Mesenchymal stem cell (in vitro differentiated cells and primary cell): ENCODE data around the gene CARNS1.

Experiments
- DNase-seq: peaks from one replicate; pipeline ENCODE4 v3.0.0-alpha.2; 2013
- H2AFZ ChIP-seq: one replicate; pipeline ENCODE4 v1.6.1; 2013; ENCODE audit warnings: low read depth, mild to moderate bottlenecking, control low read depth, inconsistent platforms, low read length, moderate library complexity
- H2AK5ac ChIP-seq: 2 replicates; pipeline ENCODE4 v1.6.1; 2013; ENCODE audit warnings: low read length, moderate library complexity, mild to moderate bottlenecking, inconsistent platforms; ENCODE audit not compliant: severe bottlenecking
- H2BK120ac ChIP-seq: one replicate; pipeline ENCODE4 v1.6.1; 2013; ENCODE audit warnings: low read depth, mild to moderate bottlenecking, inconsistent platforms, low read length, moderate library complexity
- H2BK12ac ChIP-seq, 2 experiments: one replicate each; pipeline ENCODE4 v1.6.1; 2013; ENCODE audit warnings: inconsistent platforms in 2 of 2, low read length in 2 of 2, mild to moderate bottlenecking in 2 of 2, moderate library complexity in 2 of 2, control low read depth in 1 of 2
- H2BK15ac ChIP-seq: one replicate; pipeline ENCODE4 v1.6.1; 2013; ENCODE audit warnings: mild to moderate bottlenecking, low read depth, inconsistent platforms; ENCODE audit not compliant: poor library complexity, severe bottlenecking
- H2BK5ac ChIP-seq: 2 replicates; pipeline ENCODE4 v1.6.1; 2013; ENCODE audit warnings: low read depth, mild to moderate bottlenecking, low read length, control low read depth, inconsistent platforms; ENCODE audit not compliant: poor library complexity, severe bottlenecking
- H3K14ac ChIP-seq, 2 experiments: one replicate each; pipeline ENCODE4 v1.6.1; 2013; ENCODE audit warnings: inconsistent platforms in 2 of 2, low read length in 2 of 2, control low read depth in 1 of 2, mild to moderate bottlenecking in 1 of 2, moderate library complexity in 1 of 2
- H3K18ac ChIP-seq, 2 experiments: one replicate each; pipeline ENCODE4 v1.6.1; 2013; ENCODE audit warnings: inconsistent platforms in 2 of 2, low read length in 2 of 2, control low read depth in 1 of 2, low read depth in 1 of 2, mild to moderate bottlenecking in 1 of 2
- H3K23ac ChIP-seq, 2 experiments: one replicate each; pipeline ENCODE4 v1.6.1; 2013; ENCODE audit warnings: inconsistent platforms in 2 of 2, low read length in 2 of 2, mild to moderate bottlenecking in 2 of 2, moderate library complexity in 2 of 2, control low read depth in 1 of 2
- H3K27ac ChIP-seq: 2 replicates; pipeline ENCODE4 v1.5.1; 2013; ENCODE audit warnings: mild to moderate bottlenecking, moderate library complexity, low read length, control low read depth, inconsistent platforms; ENCODE audit not compliant: poor library complexity, severe bottlenecking
- H3K27me3 ChIP-seq, 2 experiments: 2 replicates each; pipeline versions ENCODE4 v1.6.1 to v1.7.0; 2013; ENCODE audit warnings: low read length in 2 of 2, mild to moderate bottlenecking in 2 of 2, moderate library complexity in 2 of 2, control low read depth in 1 of 2, inconsistent platforms in 1 of 2; ENCODE audit not compliant: control insufficient read depth in 1 of 2, insufficient read depth in 1 of 2
- H3K36me3 ChIP-seq, 2 experiments: 2 replicates each; pipeline versions ENCODE4 v1.6.1 to v1.7.0; 2013; ENCODE audit warnings: low read length in 2 of 2, control low read depth in 1 of 2, inconsistent platforms in 1 of 2, low read depth in 1 of 2, mild to moderate bottlenecking in 1 of 2; ENCODE audit not compliant: insufficient read depth in 2 of 2, control insufficient read depth in 1 of 2
- H3K4ac ChIP-seq, 2 experiments: one replicate each; pipeline ENCODE4 v1.6.1; 2013; ENCODE audit warnings: inconsistent platforms in 2 of 2, low read length in 2 of 2, mild to moderate bottlenecking in 2 of 2, moderate library complexity in 2 of 2, control low read depth in 1 of 2, low read depth in 1 of 2
- H3K4me1 ChIP-seq: 2 replicates; pipeline ENCODE4 v1.6.1; 2013; ENCODE audit warnings: low read depth, low read length, control low read depth; ENCODE audit not compliant: control insufficient read depth, insufficient read depth
- H3K4me2 ChIP-seq: 2 replicates; pipeline ENCODE4 v1.6.1; 2013; ENCODE audit warnings: low read length, mild to moderate bottlenecking, inconsistent platforms; ENCODE audit not compliant: poor library complexity, severe bottlenecking
- H3K4me3 ChIP-seq, 2 experiments: 2 replicates each; pipeline versions ENCODE4 v1.5.1 to v1.7.0; 2013; ENCODE audit warnings: low read length in 2 of 2, mild to moderate bottlenecking in 2 of 2, control low read depth in 1 of 2, low read depth in 1 of 2; ENCODE audit not compliant: insufficient read depth in 1 of 2
- H3K79me1 ChIP-seq: replicated peaks from 2 replicates; pipeline ENCODE4 v1.6.1; 2013; ENCODE audit warnings: mild to moderate bottlenecking, control low read depth, low read length, inconsistent platforms; ENCODE audit not compliant: poor library complexity, severe bottlenecking
- H3K9ac ChIP-seq: 2 replicates; pipeline ENCODE4 v1.7.0; 2013; ENCODE audit warnings: mild to moderate bottlenecking, low read length, moderate library complexity
- H3K9me3 ChIP-seq: 2 replicates; pipeline ENCODE4 v1.7.0; 2013; ENCODE audit warnings: mild to moderate bottlenecking, low read length; ENCODE audit not compliant: control insufficient read depth
- H4K8ac ChIP-seq: one replicate; pipeline ENCODE4 v1.6.1; 2013; ENCODE audit warnings: inconsistent platforms, mild to moderate bottlenecking, low read length, moderate library complexity
- H4K91ac ChIP-seq: one replicate; pipeline ENCODE4 v1.6.1; 2013; ENCODE audit warnings: mild to moderate bottlenecking, low read length, inconsistent platforms
- WGBS: methylation state at CpG from one replicate; pipeline ENCODE4 v1.1.7; 2013; ENCODE audit warnings: mixed read lengths; 5-methylcytosine and 5-hydroxymethylcytosine counted together

CARNS1 gene

GRCh38 chr11:67468056-67468455, 52.6 kb downstream of the CARNS1 start:
- peaks cover 32% of the 10 kb centered on the region for H3K4me1 ChIP-seq

GRCh38 chr11:67468456-67468758, 52.9 kb downstream of the CARNS1 start:
- Histone ChIP-seq H2BK15ac (no peak overlapping the region), H2BK5ac (peak overlapping the region; percentile 77), H3K4me1 (peaks cover 32% of the 10 kb centered on the region), H2BK120ac (no peak overlapping the region), H3K36me3 (peaks cover 13 to 17% of the 10 kb centered on the region in 2 experiments), H3K79me1 (peaks cover 17% of the 10 kb centered on the region), H3K9ac (peak overlapping the region; percentile 87), H3K27me3 (no peaks in the 10 kb centered on the region), H2AFZ (no peak overlapping the region), H3K4ac (peak overlapping the region in 1 of 2 experiments; percentile 90), H4K91ac (peak overlapping the region; percentile 43), H3K14ac (no peak overlapping the region), H2AK5ac (peak overlapping the region; percentile 18), H3K23ac (peak overlapping the region in 1 of 2 experiments; percentile 26), H4K8ac (no peak overlapping the region), H3K4me3 (peak overlapping the region; percentile 84 to 88), H3K4me2 (peak overlapping the region; percentile 86), H3K18ac (peak overlapping the region in 1 of 2 experiments; percentile 81), H3K27ac (peak overlapping the region; percentile 31), H3K9me3 (no peaks in the 10 kb centered on the region), H2BK12ac (peak overlapping the region in 1 of 2 experiments; percentile 29)
- WGBS = 33% methylated on average over 6 of the region's 6 CpGs
- no peak for DNase-seq

More at GRCh38 chr11:67468056-67468455, 52.6 kb downstream of the CARNS1 start:
- H3K18ac ChIP-seq = no peak overlapping the region
- H3K9ac ChIP-seq = peak overlapping the region; percentile 87
- H3K9me3 ChIP-seq = no peaks in the 10 kb centered on the region
- H3K36me3 ChIP-seq = peaks cover 13 to 17% of the 10 kb centered on the region in 2 experiments
- H3K14ac ChIP-seq = no peak overlapping the region
- H3K23ac ChIP-seq = no peak overlapping the region
- H3K27ac ChIP-seq = no peak overlapping the region
- no peak for DNase-seq
- H2BK5ac ChIP-seq = no peak overlapping the region
- H3K27me3 ChIP-seq = no peaks in the 10 kb centered on the region
- H4K91ac ChIP-seq = no peak overlapping the region
- no peak overlapping the region for H2AFZ ChIP-seq
- H3K4me3 ChIP-seq = peak overlapping the region; percentile 84 to 88
- peak overlapping the region; percentile 73 for H2BK15ac ChIP-seq
- peak overlapping the region; percentile 27 for H2AK5ac ChIP-seq
- H2BK12ac ChIP-seq = peak overlapping the region in 1 of 2 experiments; percentile 6
- H3K79me1 ChIP-seq = peaks cover 17% of the 10 kb centered on the region
- H3K4me2 ChIP-seq = peak overlapping the region; percentile 86
- H2BK120ac ChIP-seq = no peak overlapping the region
- 78% methylated on average over 5 of the region's 5 CpGs for whole genome bisulfite sequencing
- no peak overlapping the region for H3K4ac ChIP-seq
- H4K8ac ChIP-seq = no peak overlapping the region

- Histone ChIP-seq H2BK15ac (peak within 1 kb of the TSS; percentile 97), H3K4me1 (peaks cover 29% of the 10 kb centered on the region), H3K27me3 (no peaks in the 10 kb centered on the region), H3K4ac (peak within 1 kb of the TSS; percentile 26 to 90), H2BK5ac (peak within 1 kb of the TSS; percentile 77), H3K9ac (peak within 1 kb of the TSS; percentile 94), H4K8ac (peak within 1 kb of the TSS; percentile 98), H3K27ac (peak within 1 kb of the TSS; percentile 61), H3K79me1 (peaks cover 17% of the 10 kb centered on the region), H3K18ac (peak within 1 kb of the TSS; percentile 81 to 89), H3K4me2 (peak within 1 kb of the TSS; percentile 86), H3K9me3 (no peaks in the 10 kb centered on the region), H3K36me3 (peaks cover 13 to 15% of the 10 kb centered on the region in 2 experiments), H4K91ac (peak within 1 kb of the TSS; percentile 89), H2AFZ (peak within 1 kb of the TSS; percentile 66), H2AK5ac (peak within 1 kb of the TSS; percentile 18), H3K23ac (peak within 1 kb of the TSS in 1 of 2 experiments; percentile 95), H2BK120ac (no peak within 1 kb of the TSS), H3K4me3 (peak within 1 kb of the TSS; percentile 88), H3K14ac (peak within 1 kb of the TSS in 1 of 2 experiments; percentile 97), H2BK12ac (peak within 1 kb of the TSS in 1 of 2 experiments; percentile 29)
- WGBS = under 1% methylated on average over 76 of the region's 76 CpGs
- DNase-seq = peak; percentile 92
Measured at GRCh38 chr11:67468759-67469507, 53.5 kb downstream of the CARNS1 start, which contains the start of gene TMEM134. Gene TMEM134, minus strand, starts transcription at chr11:67469251. Its CDS starts 59 bp downstream, at chr11:67469192.

GRCh38 chr11:67469508-67469811, 54.0 kb downstream of the CARNS1 start:
- Histone ChIP-seq H3K4me3 (peak overlapping the region; percentile 55 to 88), H2BK120ac (no peak overlapping the region), H3K79me1 (peaks cover 17% of the 10 kb centered on the region), H2AK5ac (peak overlapping the region; percentile 5), H3K4me2 (peak overlapping the region; percentile 79), H4K8ac (peak overlapping the region; percentile 98), H3K9ac (peak overlapping the region; percentile 94), H4K91ac (peak overlapping the region; percentile 89), H2BK5ac (no peak overlapping the region), H3K36me3 (peaks cover 13% of the 10 kb centered on the region in 2 experiments), H3K4ac (peak overlapping the region in 1 of 2 experiments; percentile 60), H2BK15ac (peak overlapping the region; percentile 26), H2AFZ (peak overlapping the region; percentile 66), H3K27ac (peak overlapping the region; percentile 61), H3K27me3 (no peaks in the 10 kb centered on the region), H3K14ac (no peak overlapping the region), H2BK12ac (no peak overlapping the region), H3K18ac (peak overlapping the region; percentile 69 to 89), H3K9me3 (no peaks in the 10 kb centered on the region), H3K4me1 (peaks cover 24% of the 10 kb centered on the region), H3K23ac (no peak overlapping the region)
- DNase-seq = no peak
- WGBS = 45% methylated on average over 9 of the region's 9 CpGs
